ENCODE results near the gene CHID1.

Gene CHID1

GRCh38 chr11:910589-911030, at the start of gene CHID1:
CHID1 (minus strand) TSS chr11:910810; CDS start chr11:904816, 5,994 bp downstream.
- DNase-seq, result peak; percentile 85

GRCh38 chr11:959608-960007, 49.0 kb upstream of the CHID1 start:
- no peak for DNase-seq

GRCh38 chr11:959027-959426, 48.4 kb upstream of the CHID1 start:
- no peak for DNase-seq

- DNase-seq, result no peak
These were observed 47.5 kb upstream of the CHID1 start for GRCh38 chr11:958101-958500.

GRCh38 chr11:957212-957920, 46.8 kb upstream of the CHID1 start:
- DNase-seq, result no peak

GRCh38 chr11:955154-956063, 44.8 kb upstream of the CHID1 start:
- no peak for DNase-seq

- no peak for DNase-seq
These were observed 44.0 kb upstream of the CHID1 start for GRCh38 chr11:954392-955153.

GRCh38 chr11:953512-953911, 42.9 kb upstream of the CHID1 start:
- no peak for DNase-seq

GRCh38 chr11:952406-953385, 42.1 kb upstream of the CHID1 start:
- DNase-seq, result no peak

- DNase-seq, result no peak
These were observed 40.9 kb upstream of the CHID1 start for GRCh38 chr11:951507-951906.

- no peak for DNase-seq
These were observed 37.1 kb upstream of the CHID1 start for GRCh38 chr11:947744-948143.

GRCh38 chr11:945986-946385, 35.4 kb upstream of the CHID1 start:
- DNase-seq, result no peak

- no peak for DNase-seq
These were observed 34.3 kb upstream of the CHID1 start for GRCh38 chr11:944711-945470.

GRCh38 chr11:942823-943222, 32.2 kb upstream of the CHID1 start:
- no peak for DNase-seq

- DNase-seq, result no peak
These were observed 30.0 kb upstream of the CHID1 start for GRCh38 chr11:940496-941135.

GRCh38 chr11:937841-938261, 27.2 kb upstream of the CHID1 start:
- DNase-seq, result no peak

GRCh38 chr11:936199-936598, 25.6 kb upstream of the CHID1 start:
- DNase-seq, result no peak

- DNase-seq, result no peak
These were observed 23.9 kb upstream of the CHID1 start for GRCh38 chr11:934527-934926.

GRCh38 chr11:933936-934335, 23.3 kb upstream of the CHID1 start:
- DNase-seq, result no peak

GRCh38 chr11:933142-933851, 22.7 kb upstream of the CHID1 start:
- no peak for DNase-seq
